NOMO-1 treated with dmso at 0.1 percent for 144 hours (cell line): Measurements from ENCODE around the gene BUD31.
"Not testable (repeated sequence)": the region's sequence is repeated elsewhere in the genome, so short reads cannot be mapped to it uniquely, and the experiment has no call there.

ENCODE experiments used
- DNase-seq: peaks from one replicate; lab custom pipeline; 2025; ENCODE audit not compliant: unreplicated experiment; lab: John Stamatoyannopoulos, UW

BUD31 gene

DNA sequence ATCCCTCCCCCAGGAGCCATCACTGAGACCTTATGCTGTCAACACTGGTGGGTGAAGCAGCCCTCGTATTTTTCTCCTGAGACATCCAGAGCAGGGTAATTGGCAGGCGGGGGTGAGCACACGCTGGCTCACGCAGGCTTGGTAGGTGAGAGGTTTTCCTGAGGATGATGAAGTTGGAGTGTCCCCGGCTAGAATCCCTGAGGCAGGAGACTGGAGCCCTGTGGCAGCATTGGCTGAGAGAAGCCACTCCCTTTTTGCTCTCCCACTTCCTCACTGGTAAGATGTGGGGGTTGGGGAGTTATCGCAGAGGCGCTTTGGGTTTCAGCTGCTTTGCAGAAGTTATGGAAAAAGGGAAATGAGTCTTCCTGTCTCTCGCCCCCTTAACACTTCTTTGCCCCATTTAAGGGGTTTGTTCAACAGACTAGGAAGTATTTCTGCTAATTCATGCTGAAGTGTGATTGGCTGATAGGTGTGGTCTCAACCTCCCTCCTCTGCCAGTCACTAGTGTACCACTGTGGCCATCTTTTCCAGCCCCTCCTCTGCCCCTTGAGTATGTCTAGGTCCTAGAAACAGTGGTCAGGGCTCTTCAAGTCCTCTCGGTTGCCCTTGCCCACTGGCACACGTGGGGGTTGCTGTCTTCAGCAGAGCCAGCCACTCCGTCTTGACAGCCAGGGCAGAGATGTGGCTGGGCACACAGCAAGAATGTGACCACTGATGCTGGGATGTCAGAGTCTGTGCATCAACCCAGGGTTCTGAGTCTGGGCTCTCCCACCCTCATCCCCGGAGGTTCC, 28.5 kb upstream of the BUD31 start:
- DNase-seq, result peak; percentile 98

DNA sequence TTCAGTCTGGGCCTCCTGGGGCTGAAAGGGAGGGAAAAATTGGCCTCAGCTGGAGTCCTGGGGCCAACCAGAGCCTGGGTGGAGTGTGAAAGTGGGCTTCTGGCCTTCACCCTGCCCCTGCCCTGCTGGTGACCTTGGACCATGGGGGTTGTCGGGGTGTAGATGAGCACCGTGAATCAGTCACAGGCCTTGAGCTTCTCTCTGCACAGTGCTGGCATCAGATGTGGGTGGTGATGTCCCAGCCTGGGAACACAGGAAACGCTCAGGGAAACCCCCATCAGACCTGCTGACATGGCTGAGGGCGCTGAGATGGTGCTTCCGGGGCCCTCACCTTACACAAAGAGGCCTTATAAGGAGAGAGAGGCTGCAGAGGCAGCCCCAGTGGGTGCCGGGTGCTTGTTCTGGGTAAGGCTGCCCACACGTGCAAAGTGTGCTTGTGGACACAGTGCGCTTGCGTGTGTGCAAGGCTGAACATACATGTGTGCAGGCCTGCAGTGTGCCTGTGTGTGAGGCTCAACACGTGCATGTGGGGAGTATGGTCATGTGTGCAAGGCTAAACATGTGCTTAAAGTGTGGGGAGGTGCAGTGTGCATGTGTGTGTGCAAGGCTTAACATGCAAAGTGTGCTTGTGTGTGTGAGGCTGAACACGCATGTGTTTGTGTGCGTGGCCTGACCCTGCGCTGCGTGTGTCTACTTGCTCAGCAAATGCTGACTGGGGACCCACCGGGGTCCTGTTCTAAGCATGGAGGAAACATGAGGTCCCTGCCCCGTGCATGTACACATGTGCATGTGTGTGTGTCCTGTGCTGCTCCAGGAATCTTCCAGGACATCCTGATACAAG, 27.7 kb upstream of the BUD31 start:
- DNase-seq, result no peak

DNA sequence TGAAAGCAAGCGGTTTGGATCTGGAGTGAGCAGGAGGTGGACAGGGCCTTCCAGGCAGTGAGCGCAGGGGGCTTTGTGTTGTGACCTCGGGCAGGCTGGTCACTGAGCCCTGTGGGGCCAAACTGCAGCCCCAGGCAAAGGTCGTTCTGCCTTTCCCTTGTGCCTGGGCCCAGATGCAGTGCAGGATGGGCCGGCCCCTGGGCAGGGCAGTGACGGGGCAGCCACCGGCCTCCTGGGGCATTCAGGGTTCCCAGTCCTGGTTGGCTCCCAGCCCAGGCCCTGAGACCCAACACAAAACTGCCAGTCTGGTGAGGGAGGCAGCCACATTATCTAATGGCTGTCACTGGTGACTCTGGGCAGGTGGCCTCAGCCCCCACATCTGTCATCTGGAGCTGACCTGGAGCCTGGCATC, 27.1 kb upstream of the BUD31 start:
- no peak for DNase-seq

DNA sequence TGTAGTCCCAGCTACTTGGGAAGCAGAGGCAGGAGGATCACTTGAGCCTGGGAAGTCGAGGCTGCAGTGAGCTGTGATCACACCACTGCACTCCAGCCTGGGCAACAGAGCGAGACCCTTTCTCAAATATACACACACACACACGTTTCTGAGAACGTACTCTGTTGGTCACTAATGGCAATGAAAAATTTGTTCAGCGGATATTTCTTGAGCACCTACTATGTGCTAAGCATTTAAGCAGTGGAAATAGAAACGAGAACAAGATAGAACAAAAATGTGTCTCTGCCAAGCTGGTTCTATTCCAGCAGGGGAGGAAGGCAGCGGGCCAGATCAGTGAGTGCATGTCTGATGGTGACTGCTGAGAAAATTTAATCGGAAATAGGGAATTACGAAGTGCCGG, 25.6 kb upstream of the BUD31 start:
- DNase-seq, result no peak

DNA sequence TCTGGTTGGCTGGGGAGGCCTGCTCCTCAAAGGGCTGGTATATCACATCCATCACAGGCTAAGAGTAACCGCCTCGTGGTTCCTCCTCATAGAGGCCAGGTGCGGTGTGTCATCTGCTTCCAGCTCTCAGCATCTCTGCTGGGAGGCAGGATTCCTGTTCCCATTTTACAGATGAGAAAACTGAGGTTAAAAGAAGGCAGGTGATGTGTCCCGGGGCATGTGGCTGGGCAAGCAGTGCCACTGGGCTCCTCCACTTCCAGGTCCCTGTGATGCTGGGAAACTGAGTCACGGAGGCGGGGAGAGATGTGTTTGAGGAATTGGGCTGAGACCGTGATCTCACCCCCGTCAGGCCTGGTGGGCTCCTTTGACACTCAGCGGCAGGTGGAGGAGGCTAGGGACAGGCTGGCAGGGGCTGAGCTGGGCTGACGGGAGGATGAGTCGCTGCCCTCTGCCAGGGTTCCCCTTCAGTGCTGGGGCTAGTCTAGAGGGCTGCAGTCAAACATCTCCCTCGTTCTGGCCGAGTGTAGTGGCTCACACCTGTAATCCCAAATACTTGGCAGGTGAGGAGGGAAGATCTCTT, 24.9 kb upstream of the BUD31 start:
- no peak for DNase-seq

DNA sequence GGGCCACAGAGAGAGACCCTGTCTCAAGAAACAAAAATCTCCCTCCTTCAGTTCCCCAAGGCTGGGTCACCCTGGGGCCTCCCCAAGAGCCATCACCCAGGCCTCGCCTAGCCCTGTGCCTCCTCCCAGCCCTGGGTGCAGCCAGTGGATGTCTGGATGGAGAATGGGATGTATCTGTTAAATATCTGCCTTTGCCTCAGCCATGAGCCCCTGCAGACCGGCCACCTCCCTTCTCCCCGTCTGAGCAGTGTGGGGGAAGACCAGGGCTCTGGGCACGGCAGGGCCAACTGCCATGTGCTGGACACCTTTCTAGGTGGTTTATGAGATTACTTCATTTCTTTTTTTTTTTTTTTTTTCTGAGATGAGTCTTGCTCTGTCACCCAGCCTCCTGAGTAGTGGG, 24.2 kb upstream of the BUD31 start:
- no peak for DNase-seq

DNA sequence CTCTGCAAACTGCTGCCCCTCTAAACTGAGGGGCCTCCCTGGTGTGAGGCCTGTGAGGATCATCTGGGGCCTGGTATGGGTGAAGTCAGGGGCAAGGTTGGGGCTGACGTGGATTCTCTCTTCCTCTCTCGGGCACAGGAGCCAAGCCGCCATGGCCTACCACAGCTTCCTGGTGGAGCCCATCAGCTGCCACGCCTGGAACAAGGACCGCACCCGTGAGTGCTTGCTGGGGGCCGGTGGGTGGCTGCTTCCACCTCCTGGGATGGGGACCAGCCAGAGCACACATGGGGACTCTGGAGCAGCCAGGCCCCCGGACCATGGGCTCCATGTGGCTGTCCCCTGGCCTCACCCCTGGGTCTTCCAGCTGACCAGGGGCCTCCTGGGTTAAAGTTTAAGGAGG, 23.2 kb upstream of the BUD31 start:
- DNase-seq, result no peak

DNA sequence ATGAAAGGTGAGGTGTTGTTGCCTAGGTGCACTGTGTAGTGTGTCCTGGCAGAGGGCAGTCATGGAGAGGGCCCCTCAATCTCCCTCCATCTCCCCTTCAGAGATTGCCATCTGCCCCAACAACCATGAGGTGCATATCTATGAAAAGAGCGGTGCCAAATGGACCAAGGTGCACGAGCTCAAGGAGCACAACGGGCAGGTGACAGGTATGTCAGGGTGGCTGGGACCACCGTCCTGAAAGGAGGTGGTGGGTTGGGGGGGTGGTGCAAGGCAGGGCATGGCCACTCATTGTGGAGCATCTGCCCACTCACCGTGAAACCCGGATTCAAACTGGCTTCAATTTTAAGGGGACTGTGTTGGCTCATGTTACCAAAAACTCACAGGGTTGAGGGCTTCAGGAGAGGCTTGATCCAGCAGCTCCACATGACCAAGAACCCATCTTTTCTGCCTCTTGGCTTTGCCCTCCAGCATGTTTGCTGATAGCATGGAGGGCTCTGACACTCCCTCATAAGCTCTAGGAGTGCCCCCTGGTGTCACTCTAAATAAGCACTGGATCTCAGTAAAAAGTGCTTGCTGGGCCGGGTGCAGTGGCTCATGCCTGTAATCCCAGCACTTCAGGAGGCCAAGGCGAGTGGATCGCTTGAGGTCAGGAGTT, 22.1 kb upstream of the BUD31 start:
- peak; percentile 33 for DNase-seq

DNA sequence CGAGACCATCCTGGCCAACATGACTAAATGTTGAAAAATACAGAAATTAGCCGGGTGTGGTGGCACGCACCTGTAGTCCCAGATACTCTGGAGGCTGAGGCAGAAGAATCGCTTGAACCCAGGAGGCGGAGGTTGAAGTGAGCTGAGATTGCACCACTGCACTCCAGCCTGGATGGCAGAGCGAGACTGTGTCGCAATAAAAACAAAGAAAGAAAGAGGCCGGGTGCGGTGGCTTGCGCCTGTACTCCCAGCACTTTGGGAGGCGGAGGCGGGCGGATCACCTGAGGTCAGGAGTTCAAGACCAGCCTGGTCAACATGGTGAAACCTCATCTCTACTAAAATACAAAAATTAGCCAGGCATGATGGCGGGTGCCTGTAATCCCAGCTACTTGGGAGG, 21.5 kb upstream of the BUD31 start:
- not testable (repeated sequence) for DNase-seq

DNA sequence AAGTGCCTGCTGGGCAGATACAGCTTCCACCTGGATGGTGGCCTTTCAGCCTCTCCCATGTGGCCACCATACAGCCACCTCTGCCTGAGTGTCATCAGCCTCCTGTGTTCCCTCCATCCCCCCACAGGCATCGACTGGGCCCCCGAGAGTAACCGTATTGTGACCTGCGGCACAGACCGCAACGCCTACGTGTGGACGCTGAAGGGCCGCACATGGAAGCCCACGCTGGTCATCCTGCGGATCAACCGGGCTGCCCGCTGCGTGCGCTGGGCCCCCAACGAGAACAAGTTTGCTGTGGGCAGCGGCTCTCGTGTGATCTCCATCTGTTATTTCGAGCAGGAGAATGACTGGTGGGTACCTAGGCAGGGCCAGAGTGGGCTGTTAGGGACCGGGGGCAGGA, 20.9 kb upstream of the BUD31 start:
- no peak for DNase-seq

DNA sequence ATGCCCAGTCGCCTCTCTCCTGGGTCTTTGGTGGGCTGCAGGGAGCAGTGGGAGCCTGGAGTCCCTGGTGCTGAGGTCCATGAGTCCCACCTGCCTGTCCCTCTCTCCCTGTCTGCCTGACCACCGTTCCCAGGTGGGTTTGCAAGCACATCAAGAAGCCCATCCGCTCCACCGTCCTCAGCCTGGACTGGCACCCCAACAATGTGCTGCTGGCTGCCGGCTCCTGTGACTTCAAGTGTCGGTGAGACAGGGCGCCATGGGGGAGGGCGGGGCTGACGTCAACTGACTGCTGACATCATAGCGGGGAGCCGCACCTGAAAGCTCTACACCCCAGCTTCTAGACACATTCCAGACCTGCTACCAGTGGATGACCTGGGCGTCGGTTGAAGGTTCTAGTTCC, 19.0 kb upstream of the BUD31 start:
- no peak for DNase-seq

DNA sequence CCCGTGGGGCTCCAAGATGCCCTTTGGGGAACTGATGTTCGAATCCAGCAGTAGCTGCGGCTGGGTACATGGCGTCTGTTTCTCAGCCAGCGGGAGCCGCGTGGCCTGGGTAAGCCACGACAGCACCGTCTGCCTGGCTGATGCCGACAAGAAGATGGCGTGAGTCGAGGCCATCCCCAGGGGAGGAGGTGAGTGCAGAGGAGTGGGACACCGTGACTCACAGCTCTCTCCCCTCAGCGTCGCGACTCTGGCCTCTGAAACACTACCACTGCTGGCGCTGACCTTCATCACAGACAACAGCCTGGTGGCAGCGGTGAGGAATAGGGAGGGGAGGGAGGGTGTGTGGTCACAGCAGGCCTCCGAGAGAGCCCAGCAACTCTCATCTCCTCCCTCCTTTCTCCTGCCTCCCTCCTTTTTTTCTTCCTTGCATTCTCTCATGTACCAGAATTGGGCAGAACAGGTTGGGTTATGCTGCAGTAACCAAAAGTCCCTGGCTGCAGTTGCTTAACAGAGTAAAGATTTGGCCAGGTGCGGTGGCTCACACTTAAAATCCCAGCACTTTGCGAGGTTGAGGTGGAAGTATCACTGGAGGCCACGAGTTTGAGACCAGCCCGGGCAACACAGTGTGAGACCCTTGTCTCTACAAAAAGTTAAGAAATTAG, 17.7 kb upstream of the BUD31 start:
- no peak for DNase-seq

DNA sequence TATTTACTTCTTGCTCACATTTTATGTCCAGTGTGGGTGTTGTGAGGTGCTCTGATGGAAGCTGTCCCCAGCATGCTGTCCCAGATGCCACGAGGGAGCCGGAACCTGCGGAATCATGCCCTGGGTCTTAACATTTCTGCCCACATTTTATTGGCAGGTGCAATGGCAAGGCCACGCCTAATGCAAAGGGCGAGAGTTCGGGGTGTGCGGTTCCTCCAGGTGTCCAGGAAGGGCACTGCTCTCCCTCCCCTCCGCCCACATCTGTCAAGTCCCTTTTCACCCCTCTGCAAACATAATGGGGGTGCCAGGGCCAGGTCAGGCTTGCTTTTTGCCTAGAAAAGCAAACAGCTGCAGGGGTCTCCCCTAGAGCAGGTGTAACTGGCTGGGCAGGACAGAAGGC, 16.7 kb upstream of the BUD31 start:
- no peak for DNase-seq

DNA sequence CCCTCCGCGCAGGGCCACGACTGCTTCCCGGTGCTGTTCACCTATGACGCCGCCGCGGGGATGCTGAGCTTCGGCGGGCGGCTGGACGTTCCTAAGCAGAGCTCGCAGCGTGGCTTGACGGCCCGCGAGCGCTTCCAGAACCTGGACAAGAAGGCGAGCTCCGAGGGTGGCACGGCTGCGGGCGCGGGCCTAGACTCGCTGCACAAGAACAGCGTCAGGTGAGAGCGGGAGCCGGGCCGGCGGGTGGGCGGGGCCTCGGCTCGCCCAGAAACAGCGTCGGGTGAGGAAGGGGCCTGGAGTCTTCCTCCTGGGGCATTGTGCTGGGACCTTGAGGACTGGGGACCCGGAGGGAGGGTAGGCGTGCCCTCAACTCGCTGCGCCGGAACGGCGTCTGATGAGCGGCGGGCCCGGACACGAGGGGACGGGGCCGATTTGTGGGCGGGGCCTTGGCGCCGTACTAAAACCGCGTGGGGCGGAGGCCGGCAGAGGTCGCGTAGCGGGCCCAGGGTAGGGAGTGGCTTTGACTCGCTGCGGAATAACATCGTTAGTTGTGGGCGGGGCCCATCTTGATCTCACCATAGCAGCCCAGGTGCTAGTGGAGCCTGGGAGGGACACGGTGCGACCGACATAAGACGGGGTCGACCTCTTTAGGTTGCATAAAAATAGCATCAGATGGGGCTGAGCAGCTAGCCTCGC, 16.0 kb upstream of the BUD31 start:
- no peak for DNase-seq

DNA sequence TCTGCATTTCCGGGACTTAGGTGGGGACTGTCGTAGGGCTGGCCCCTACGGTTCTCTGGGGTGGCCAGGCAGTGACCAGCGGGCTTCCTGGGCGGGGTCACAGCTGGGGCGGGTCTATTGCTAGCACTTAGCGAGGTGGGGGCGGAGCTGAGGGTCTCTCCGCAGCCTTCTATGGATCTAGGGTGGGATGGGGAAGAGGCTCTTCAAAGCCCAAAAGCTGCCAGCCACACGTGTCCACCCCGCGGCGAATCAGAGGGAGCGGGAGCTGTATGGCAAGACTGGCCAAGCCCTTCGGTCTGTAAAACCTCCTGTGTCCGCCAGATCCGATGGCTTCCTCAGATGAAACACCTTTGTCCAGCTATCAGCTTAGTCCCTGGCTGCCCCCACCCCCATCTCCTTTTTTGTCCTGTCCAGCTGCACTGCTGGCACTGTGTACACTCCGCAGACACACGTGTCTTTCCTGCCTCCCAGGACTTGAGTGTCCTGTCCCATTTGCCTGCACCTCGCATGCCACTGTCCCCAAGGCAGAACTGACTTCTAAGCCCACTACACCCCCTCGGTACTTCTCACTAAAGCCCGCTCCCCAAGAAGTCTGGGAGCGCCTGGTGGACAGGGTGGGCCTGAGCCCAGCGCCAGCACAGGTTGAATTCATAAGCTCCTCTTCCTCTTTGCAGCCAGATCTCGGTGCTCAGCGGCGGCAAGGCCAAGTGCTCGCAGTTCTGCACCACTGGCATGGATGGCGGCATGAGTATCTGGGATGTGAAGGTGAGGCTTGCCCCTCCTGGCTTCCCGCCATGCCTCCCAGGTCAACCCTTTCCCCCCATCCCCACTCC, 15.2 kb upstream of the BUD31 start:
- DNase-seq, result no peak

DNA sequence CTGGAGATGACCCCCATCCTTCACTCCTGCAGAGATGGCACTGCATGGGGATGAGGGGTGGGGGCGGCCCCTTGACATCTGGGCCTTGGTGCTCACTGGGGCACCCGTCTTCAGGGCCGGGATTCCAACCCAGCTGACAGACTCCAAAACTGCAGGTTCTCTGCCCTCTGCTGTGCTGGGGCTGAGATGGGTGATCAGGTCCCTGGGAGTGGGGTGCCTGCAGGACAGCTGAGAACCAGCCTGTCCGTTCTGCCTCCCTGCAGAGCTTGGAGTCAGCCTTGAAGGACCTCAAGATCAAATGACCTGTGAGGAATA, 14.6 kb upstream of the BUD31 start:
- DNase-seq, result no peak

DNA sequence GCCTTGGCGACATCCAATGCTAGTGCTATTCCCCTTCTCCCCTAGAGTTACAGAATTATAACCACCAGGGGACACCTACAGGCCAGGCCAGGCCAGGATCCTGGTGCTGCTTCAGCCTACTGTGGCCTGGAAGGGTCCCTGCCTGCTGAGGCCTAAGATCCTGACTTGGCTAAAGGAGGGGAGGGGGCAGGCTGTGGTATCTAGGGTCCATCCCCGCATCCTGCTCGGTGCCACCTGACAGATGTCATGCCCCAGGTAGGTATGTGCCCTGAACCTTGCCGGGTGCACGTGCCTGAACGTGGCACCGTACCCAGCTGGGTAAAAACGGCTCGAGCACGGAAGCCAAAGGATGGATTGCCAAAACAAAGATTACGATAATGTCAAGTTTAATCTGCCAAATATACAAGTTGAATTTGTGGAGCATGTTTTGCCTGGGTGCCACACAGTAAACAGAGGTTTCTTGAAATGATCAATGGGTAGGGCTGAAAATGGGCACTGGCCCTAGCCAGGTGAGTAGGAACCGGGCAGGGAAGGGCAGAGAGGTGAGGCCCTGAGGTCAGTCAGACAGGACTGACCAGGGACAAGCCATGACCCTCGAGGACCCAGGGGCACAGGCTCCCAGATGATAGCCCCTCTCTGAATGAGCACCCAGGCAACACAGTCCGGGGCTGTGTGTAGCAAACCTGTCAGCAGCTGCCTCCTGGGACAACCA, 13.0 kb upstream of the BUD31 start:
- DNase-seq, result no peak

DNA sequence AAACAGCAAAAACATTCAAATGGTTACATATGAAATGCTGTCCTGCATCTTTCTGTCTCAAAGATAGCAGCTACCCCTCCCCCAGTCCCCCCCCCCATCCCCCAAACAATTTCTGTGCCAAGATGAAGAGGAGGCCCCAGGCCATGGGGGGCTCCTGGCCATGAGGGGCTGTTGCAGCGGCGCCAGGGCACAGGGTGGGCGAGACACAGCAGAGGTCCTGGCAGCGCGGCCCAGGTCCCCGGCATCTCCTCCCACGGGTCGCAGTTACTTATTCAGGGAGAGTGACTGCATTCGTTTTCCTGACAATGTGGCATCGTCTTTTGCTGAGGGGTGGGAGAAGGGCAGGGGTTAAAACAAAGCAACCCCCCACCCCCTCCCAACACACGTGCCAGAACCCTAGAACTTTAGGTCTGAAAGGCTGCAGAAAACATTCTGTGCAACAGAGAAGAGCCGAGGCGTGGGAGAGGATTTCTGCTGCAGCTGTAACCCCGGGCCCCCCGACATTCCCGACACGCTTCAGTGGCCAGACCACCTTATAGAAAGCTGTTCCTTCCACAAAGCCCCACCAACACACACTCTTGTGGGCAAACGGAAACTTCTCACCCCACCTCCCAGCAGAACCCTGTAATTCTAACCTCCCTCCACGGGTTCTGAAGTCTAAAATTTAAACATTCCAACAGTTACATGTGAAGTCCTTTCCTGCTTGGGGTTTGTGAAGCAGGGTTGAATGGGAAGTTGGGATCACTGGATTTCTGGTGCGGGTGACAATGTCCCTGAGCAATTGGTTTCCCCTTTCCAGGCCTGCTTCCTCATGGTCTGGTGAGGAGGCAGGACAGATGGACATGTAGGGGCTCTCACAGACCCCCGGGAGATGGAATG, 12.1 kb upstream of the BUD31 start:
- no peak for DNase-seq
